GM21619 (cell line): ENCODE data around the gene RPS27L.

Experiments
- ATAC-seq: cut with Tn5 transposase; IDR thresholded peaks from one replicate; pipeline ENCODE4 v1.9.1; 2021; ENCODE audit not compliant: unreplicated experiment

RPS27L gene

GRCh38 chr15:63157118-63157843 is at the start of gene RPS27L:
RPS27L (minus strand) TSS chr15:63157477; CDS start chr15:63157405, 72 bp downstream.
- ATAC-seq = peak; percentile 92

- no peak for ATAC-seq
Observed at GRCh38 chr15:63206079-63206478, 48.8 kb upstream of the RPS27L start.

DNA sequence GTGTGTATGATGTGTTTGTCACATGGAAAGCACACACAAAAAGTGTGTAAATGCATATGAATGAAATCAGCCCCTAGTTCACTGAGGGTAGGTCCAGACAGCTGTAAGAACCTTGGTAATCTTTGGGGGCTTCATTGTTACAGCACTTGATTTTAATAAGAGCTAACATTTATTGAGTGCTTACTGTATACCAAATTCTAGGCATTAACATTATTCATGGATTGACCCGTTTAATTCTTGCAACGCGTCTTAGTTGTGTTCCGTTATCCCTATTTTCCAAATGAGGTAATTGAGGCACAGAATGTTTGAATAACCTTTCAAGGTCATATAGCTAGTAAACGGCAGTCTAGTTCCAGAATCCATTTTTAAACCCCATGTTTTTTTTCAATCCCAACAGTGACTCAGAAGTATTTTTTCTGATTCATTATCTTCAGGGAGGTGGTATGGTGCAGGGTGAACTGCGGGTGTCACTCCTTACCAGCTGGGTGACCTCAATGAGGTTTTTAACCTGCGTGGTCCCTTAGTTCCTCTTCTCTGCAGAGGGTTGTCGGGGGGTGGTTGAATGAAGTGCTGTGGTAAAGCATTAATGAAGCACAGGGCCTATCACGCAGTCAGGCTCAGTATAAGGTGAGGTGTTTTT is 46.3 kb upstream of the RPS27L start:
- peak; percentile 61 for ATAC-seq

GRCh38 chr15:63202861-63203260 is 45.6 kb upstream of the RPS27L start:
- ATAC-seq = no peak

DNA sequence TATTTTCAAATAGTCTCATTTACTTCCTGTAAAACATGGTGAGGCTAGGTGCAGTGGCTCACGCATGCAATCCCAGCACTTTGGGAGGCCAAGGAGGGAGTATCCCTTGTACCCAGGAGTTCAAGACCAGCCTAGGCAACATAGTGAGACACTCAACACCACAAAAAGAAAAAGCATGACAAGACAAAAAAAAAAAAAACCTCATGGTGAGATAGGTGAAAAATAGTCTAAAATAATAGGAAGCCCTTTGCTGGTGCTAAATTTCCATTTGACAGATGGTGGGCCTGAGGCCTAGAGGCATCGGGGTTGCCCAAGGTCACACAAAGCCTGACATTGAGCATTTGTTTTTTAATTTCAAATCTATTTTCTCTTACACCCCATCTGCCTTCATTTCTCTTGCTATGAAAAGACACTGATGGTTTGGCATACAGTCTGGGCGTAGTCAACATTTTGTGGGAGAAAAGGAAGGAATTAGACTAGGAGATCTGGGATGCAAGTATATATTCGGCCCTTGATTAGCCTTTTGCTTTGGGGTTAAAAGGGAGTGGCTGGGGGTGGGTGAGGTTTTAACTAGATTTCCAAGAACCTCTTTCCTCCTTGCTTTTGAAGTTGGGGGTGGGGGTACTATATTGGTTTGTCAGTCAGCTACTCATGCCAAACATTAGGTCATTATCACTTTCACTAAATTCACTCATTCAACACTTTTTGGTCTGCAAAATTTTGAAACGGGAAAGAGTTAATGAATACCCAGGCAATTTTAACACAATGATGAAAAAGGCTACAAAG is 43.4 kb upstream of the RPS27L start:
- no peak for ATAC-seq

- ATAC-seq = no peak
Observed at GRCh38 chr15:63198371-63199250, 41.3 kb upstream of the RPS27L start.

DNA sequence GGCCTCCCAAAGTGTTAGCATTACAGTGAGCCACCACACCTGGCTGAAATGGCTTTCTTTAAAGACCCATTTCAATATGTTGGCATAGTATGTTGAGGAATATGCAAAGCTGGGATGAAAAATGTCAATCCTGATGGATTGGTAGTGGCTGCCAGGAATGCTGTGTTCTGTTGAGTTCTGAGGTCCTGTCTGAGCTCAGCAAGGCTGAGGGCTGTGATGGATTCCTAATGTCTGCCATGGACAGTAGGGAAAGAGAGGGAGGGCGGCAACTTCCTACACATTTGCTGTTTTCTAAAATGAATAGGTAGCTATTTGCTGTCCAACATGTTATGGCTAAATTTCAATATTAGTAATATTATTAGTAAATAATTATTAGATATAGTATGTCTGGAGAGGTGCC is 40.3 kb upstream of the RPS27L start:
- ATAC-seq = no peak

- no peak for ATAC-seq
Observed at GRCh38 chr15:63196842-63197241, 39.6 kb upstream of the RPS27L start.

GRCh38 chr15:63195569-63196015 is 38.3 kb upstream of the RPS27L start:
- no peak for ATAC-seq

GRCh38 chr15:63194880-63195568 is 37.7 kb upstream of the RPS27L start:
- no peak for ATAC-seq

GRCh38 chr15:63194302-63194701 is 37.0 kb upstream of the RPS27L start:
- ATAC-seq = no peak

DNA sequence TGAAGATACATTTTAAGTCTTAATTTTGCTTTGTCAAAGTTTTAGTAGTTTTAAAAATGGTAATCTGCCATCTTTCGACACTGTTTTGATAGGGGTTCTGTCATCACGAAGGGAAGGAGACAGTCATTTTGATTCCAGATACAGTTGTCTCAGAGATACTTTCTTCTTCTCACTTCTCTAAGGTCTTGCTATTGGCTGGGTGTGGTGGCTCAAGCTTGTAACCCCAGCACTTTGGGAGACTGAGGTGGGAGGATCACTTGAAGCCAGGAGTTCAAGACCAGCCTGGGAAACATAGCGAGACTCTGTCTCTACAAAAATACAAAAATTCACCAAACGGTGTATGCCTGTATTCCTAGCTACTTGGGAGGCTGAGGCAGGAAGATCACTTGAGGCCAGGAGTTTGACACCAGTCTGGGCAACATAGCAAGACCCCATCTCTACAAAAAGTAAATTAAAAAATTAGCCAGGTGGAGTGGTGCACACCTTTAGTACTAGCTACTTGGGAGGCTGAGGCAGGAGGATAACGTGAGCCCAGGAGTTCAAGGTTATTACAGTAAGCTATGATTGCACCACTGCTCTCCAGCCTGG is 35.4 kb upstream of the RPS27L start:
- no peak for ATAC-seq

GRCh38 chr15:63191895-63192618 is 34.8 kb upstream of the RPS27L start:
- peak; percentile 44 for ATAC-seq

DNA sequence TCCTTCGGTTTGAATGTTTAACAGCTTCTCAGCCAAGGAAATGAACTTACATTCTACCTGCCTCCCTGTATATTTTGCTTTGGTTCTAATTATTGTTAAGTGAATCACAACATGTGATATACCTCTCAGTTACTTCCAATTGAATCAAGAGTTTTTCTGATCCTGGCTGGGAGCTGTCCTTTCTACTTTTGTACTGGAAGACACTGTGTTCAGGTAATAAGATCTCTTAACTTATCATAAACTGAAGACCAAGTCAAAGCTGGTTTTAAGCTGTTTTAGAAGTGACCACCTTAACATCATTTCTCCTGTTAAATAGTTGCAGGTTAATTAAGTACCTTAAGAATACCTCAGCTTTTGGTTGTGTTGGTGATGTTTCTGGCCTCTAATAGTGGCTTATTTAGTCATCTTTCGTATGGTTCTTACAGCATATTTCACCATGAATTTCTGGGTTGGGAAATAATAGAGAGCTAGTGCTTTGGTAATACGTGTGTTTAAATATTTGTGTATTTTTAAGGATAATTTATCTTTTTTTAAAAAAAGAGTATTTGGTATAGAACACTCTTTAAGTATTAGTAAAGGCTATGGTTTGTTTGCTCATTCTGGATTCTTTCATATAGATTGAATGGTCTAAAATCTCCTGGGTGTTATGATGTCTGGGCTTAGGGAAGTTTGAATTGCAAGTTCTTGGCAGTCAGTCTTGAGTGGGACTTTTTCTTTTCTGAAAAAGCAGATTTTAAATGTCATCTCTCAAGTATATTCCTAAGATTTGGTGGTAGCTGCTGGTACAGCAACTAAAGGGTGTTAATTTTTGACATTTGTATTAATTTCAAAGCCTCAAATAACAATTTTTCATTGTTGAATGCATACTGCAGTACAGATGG is 33.7 kb upstream of the RPS27L start:
- ATAC-seq = no peak

- ATAC-seq = no peak
Observed at GRCh38 chr15:63189941-63190768, 32.9 kb upstream of the RPS27L start.

DNA sequence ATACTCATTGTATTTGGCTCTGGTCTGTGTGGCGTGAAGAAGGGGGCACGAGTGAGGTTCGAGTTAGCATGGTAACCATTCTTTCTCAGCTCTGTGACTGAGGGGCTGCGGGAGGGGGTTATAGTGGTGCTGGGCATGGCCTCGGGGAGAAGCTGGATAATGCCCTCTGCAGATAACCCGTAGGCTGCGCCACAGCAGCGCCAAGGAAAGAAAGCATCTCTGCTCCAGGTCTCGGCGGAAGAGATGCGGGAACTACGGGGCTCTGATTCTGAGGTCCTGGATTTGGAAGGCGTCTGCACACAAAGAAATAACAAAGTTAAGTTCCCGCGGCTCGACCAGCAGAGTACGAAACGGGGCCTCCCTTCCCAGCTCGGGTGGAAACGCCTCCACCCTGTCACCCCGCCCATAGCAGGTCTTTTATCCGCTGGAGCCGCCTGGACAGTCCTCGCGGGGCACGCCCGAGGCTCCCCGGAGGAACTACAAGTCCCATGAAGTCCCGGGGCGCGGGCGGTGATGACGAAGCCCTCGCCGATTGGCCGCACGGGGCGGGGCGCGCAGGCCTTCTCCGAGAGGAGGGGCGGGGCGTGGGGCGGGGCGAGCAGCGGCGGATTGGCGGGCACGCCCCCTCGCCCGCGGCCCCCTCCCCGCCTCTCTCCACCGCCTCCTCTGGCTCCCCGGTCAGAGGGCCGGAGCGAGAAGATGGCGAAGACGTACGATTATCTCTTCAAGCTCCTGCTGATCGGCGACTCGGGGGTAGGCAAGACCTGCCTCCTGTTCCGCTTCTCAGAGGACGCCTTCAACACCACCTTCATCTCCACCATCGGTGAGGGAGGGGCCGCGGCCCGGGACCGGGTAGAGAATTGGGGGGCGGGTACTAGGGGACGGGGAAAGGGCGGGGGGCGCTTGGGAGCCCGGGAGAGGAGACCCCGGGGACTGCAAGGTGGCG is 31.9 kb upstream of the RPS27L start, which contains the start of gene RAB8B:
Gene RAB8B, plus strand, starts transcription at position 681 of the 946 bp plus-strand sequence. Its CDS starts 19 bp downstream, at position 700.
- peak; percentile 67 for ATAC-seq
